Stimulated activated CD8-positive, alpha-beta memory T cell treated with anti-CD3 and anti-CD28 coated beads, Interleukin-7, amount 100 ng/mL, for 48 hours (primary cell): ENCODE data around the gene FAM50B.
"Not testable (repeated sequence)": the region's sequence is repeated elsewhere in the genome, so short reads cannot be mapped to it uniquely, and the experiment has no call there.

Experiments used
- DNase-seq, 2 donors: peaks; one replicate each; pipeline ENCODE4 v3.0.0-alpha.2; 2020; ENCODE audit warnings: low read depth in 1 of 2; ENCODE audit errors: extremely low read depth in 1 of 2

The FAM50B gene

GRCh38 chr6:3844097-3844463 lies 5.1 kb upstream of the FAM50B start:
- no peak for DNase-seq

- DNase-seq = no peak
These were observed 1.7 kb upstream of the FAM50B start for GRCh38 chr6:3847521-3847920.

DNA sequence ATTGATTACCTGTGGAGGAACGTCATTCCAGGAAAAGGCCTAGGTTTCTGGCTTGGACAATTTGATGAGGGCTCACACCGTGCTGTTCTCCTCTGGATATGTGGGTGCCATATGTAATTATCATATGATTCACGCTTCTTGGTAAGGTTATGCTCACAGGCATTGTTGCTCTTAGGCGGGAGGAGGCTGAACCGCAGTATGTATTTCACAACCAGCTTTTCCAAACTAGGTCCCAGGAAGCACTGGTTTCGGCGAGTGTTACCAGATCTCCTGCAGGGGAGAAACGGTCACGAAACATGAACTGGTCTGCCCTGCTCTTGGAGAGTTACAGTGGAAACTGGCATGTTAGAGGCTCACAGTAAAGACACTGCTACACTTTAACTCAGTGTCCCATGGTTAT lies 793 bp upstream of the FAM50B start:
- no peak for DNase-seq

DNA sequence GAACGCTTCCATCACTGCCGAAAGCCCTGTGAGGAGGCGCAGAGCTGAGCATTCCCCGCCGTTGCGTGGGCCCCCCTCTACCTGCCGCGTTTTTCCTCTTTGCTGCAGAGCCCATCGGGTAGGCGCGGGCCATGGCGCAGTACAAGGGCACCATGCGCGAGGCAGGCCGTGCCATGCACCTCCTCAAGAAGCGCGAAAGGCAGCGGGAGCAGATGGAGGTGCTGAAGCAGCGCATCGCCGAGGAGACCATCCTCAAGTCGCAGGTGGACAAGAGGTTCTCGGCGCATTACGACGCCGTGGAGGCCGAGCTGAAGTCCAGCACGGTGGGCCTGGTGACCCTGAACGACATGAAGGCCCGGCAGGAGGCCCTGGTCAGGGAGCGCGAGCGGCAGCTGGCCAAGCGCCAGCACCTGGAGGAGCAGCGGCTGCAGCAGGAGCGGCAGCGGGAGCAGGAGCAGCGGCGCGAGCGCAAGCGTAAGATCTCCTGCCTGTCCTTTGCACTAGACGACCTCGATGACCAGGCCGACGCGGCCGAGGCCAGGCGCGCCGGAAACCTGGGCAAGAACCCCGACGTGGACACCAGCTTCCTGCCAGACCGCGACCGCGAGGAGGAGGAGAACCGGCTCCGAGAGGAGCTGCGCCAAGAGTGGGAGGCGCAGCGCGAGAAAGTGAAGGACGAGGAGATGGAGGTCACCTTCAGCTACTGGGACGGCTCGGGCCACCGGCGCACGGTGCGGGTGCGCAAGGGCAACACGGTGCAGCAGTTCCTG lies 693 bp downstream of the FAM50B start:
- DNase-seq = no peak

DNA sequence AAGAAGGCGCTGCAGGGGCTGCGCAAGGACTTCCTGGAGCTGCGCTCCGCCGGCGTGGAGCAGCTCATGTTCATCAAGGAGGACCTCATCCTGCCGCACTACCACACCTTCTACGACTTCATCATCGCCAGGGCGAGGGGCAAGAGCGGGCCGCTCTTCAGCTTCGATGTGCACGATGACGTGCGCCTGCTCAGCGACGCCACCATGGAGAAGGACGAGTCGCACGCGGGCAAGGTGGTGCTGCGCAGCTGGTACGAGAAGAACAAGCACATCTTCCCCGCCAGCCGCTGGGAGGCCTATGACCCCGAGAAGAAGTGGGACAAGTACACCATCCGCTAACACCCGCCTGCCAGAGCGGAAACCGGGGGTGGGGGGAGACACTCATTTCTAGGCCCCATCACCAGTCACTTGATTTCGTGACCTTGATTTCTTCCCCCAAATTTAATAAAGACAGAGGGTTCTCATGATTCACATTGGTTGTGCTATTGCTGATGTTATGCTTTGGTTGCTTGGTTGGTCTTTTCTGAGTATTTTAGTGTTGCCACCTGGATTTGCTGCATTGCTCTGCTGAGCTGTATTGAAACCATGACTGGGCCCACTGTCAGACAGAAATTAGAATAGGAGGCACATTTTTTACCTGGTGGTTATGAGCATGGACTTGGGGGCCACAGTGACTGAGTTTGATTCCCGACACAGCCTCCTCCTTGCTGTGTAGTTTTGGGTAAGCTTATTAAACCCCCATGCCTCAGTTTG lies 1.5 kb downstream of the FAM50B start:
- DNase-seq = peak; percentile 20 to 60

- no peak for DNase-seq
These were observed 2.7 kb downstream of the FAM50B start for GRCh38 chr6:3851839-3852238.

- no peak for DNase-seq
These were observed 3.2 kb downstream of the FAM50B start for GRCh38 chr6:3852391-3852790.

DNA sequence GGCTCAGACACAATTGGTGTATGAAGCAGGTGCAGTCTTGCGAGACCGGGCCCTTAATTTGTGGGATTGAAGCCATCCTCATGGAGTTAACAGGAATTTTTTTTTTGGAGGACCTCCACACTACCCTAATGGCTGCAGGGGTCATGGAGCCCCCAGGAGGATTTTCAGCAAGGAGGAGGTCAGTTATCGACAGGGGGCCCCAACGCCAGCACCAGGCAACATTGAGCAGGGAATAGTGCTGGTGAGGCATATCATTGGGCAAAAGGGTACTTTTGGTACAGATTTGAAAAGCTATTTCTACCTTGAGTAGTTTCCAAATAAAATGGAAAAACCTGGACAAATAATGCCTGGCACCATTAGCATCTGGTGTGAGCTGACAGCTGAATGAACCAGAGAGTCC lies 6.7 kb downstream of the FAM50B start:
- no peak for DNase-seq

GRCh38 chr6:3856576-3856975 lies 7.4 kb downstream of the FAM50B start:
- no peak for DNase-seq

- no peak for DNase-seq
These were observed 8.6 kb downstream of the FAM50B start for GRCh38 chr6:3857468-3858456.

DNA sequence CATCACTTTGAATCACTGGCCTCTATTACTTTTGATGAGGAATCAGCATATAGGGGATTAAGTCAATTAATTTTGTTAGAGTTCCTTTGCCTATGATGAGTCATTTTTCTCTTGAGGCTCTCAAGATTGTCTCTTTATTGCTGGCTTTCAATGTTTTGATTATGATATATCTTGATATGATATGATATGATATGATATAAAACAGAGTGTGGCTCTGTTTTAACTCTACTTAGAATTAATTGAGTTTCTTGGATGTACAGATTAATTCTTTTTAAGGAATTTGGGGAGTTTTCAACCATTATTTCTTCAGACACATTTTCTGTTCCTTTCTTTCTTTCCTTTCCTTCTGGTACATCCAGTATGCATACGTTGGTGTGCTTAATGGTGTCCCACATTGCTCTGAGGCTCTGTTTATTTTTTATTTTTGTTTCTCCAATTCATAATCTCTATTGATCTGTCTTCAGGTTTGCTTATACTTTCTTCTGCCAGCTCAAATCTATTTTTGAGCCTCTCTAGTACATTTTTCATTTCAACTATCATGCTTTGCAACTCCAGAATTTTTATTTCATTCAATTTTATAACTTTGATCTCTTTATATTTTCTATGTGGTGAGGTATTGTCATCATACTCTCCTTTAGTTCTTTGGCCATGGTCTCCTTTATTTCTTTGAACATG lies 10.8 kb downstream of the FAM50B start:
- DNase-seq = no peak

DNA sequence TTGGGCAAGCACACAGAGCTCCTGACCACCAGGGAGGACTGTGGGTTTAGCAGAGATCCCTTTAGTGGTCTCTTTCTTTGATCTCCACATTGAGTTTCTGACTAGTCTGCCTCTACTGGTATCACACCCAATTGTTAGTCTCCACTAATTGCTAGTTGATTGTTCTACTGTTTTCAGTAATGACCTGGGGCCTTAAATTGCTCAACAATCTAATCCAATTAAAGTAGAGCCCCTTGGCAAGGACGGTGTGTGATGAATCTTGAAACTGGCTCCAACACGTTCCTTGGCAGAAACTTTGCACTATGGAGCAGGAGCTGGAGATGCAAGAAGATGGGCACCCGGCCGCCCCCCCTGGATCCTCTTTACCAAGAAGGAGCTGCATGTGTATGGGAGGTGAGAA lies 12.3 kb downstream of the FAM50B start:
- DNase-seq = no peak

GRCh38 chr6:3862038-3862437 lies 12.9 kb downstream of the FAM50B start:
- DNase-seq = no peak

- DNase-seq = not testable (repeated sequence)
These were observed 14.1 kb downstream of the FAM50B start for GRCh38 chr6:3863322-3863721.

- no peak for DNase-seq
These were observed 16.3 kb downstream of the FAM50B start for GRCh38 chr6:3865463-3865862.

GRCh38 chr6:3867641-3868502 lies 18.7 kb downstream of the FAM50B start:
- DNase-seq = no peak

- no peak for DNase-seq
These were observed 19.4 kb downstream of the FAM50B start for GRCh38 chr6:3868544-3868943.

GRCh38 chr6:3869284-3869631 lies 20.1 kb downstream of the FAM50B start:
- DNase-seq = no peak

DNA sequence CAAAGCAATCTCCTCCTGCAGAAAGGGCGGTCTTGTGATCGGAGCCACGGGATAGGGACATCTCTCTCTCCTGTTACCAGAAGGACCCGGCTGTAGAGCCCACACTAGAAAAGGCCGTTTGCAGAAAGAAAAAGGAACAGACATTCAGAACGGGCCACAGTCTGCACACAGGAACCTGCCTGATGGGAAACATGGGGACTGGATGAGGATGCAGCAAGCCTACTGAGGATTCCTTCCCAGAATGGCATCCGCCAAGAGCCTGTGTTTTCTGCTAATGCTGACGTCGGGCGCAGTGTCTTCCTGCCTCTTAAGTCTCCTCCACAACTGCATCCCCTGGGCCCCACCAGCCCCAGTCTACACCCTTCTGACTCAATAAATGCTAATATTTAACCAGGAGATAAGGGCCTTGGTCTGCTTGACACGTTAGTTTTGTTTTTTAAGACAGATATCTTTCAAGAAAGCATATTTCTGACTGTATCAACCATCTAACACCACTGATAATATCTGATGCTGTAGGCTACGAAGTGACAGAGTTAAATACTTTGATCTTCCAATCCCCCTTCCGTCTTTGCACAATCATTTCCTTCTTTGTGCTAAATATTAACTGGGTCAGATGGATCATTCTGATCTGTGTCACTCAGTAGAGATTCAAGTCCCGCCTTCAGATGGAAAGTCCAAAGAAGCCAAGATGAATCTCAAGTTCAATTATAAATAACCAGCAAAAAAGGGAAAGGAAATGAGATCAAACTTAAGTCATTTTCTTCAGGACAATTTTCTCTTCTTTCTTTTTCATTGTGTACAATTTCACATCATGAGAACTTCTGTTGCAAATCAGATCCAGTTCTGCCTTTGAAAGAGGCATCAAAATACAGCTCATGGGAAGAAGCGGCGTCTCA lies 20.7 kb downstream of the FAM50B start:
- no peak for DNase-seq
